H1 (cell line): Measurements from ENCODE around the gene ADH1B. TPM values are rescaled to one million over a fixed set of nuclear protein-coding genes. Genes with fewer than 3 reads are reported as not detected.

Experiments used
- BRCA1 ChIP-seq: IDR thresholded peaks from 2 replicates; pipeline ENCODE4 v1.6.1; 2012; ENCODE audit warnings: low read depth, low read length, improper control_type of control experiment
- CHD7 ChIP-seq: fragments of 300-600 bp; sonication (generic); IDR thresholded peaks from 2 replicates; pipeline ENCODE4 v1.7.1; 2012; ENCODE audit warnings: low read length, moderate library complexity, mild to moderate bottlenecking, inconsistent platforms; ENCODE audit not compliant: insufficient replicate concordance
- CREB1 ChIP-seq: IDR thresholded peaks from 2 replicates; pipeline ENCODE4 v1.6.1; 2012; ENCODE audit warnings: inconsistent platforms
- EGR1 ChIP-seq: IDR thresholded peaks from 2 replicates; pipeline ENCODE4 v1.6.1; 2011; ENCODE audit warnings: low read depth, low read length, borderline replicate concordance
- EP300 ChIP-seq, 2 experiments: IDR thresholded peaks; 1 replicate in 1 of 2; 2 replicates in 1 of 2; pipeline ENCODE4 v1.6.1; 2011 to 2012; ENCODE audit warnings: low read depth in 2 of 2, low read length in 2 of 2, mild to moderate bottlenecking in 2 of 2, borderline replicate concordance in 1 of 2, inconsistent platforms in 1 of 2, moderate library complexity in 1 of 2
- KDM1A ChIP-seq: fragments of 200-600, 300-600 bp; sonication (generic); IDR thresholded peaks from 2 replicates; pipeline ENCODE4 v1.7.1; 2016; ENCODE audit warnings: mild to moderate bottlenecking, low read length, borderline replicate concordance
- KDM4A ChIP-seq: IDR thresholded peaks from one replicate; pipeline ENCODE4 v1.7.1; 2012; ENCODE audit warnings: low read depth, mild to moderate bottlenecking, moderate library complexity, low read length, inconsistent platforms; ENCODE audit not compliant: severe bottlenecking
- POU5F1 ChIP-seq: IDR thresholded peaks from 2 replicates; pipeline ENCODE4 v1.6.1; 2011; ENCODE audit warnings: low read depth, mild to moderate bottlenecking, low read length, moderate library complexity
- SAP30 ChIP-seq: fragments of 300-600 bp; sonication (generic); IDR thresholded peaks from 2 replicates; pipeline ENCODE4 v1.7.1; 2012; ENCODE audit warnings: low read length, moderate library complexity, mild to moderate bottlenecking, inconsistent platforms; ENCODE audit not compliant: insufficient read depth, insufficient replicate concordance
- SUZ12 ChIP-seq: fragments of 200-600 bp; sonication (generic); IDR thresholded peaks from 2 replicates; pipeline ENCODE4 v1.6.1; 2012; ENCODE audit warnings: mild to moderate bottlenecking, inconsistent platforms, low read length, moderate library complexity, mixed read lengths
- TEAD4 ChIP-seq: IDR thresholded peaks from 2 replicates; pipeline ENCODE4 v1.6.1; 2012; ENCODE audit warnings: low read depth, low read length, inconsistent platforms, mixed read lengths
- ZNF274 ChIP-seq: IDR thresholded peaks from 2 replicates; pipeline ENCODE4 v1.7.0; 2012; ENCODE audit warnings: low read length, borderline replicate concordance; ENCODE audit errors: extremely low read depth
- polyA plus RNA-seq, 7 experiments: library from polyadenylated mRNA; depleted of rRNA in 3 of 7; stranded (reverse) in 5 of 7; unstranded in 2 of 7; fragments of >200 nt in 5 of 7; fragments of 200-250 nt in 2 of 7; gene quantifications; 1 replicate in 5 of 7; 2 replicates in 1 of 7; 4 replicates in 1 of 7; pipeline versions ENCODE4 v1.2.1 to v1.2.3, GENCODE V29; 2011 to 2013; ENCODE audit warnings: missing spikeins in 2 of 7, mixed read lengths in 2 of 7
- total RNA-seq: library from RNA; stranded (reverse); fragmentation: NEBNext Ultra II Directional; extraction: Animal tissue kit (Norgen Biotek cat#: 25700); gene quantifications from 2 replicates; pipeline ENCODE4 v1.2.1, GENCODE V29; 2021

ADH1B gene
- total and polyA plus RNA-seq, 2 of the 8 experiments (the other 6 are each of a cell fraction or from before 2014, with no cell fraction given) = not detected

GRCh38 chr4:99275885-99276284, 45.3 kb downstream of the ADH1B start (continued):
- TF ChIP-seq CHD7 (no peak), EGR1 (no peak), CREB1 (no peak), EP300 (IDR thresholded peaks at IDR 0.05; ENCODE audit: borderline replicate concordance in 1 of 2, low read depth in 2 of 2, low read length in 2 of 2) (no peak), SAP30 (no peak), SUZ12 (no peak), ZNF274 (no peak), TEAD4 (no peak), POU5F1 (no peak), KDM4A (no peak), KDM1A (no peak), BRCA1 (no peak)
